Forelimb muscle (tissue), 1 donor: ENCODE measurements around the gene RBM26. TPM values are rescaled to one million over a fixed set of nuclear protein-coding genes. Genes with fewer than 3 reads are reported as not detected.

ENCODE experiments used
- DNase-seq: peaks from one replicate; pipeline ENCODE4 v3.0.0-alpha.2; 2013; ENCODE audit warnings: low read depth
- polyA plus RNA-seq: library from polyadenylated mRNA; unstranded; fragments of 120-200 nt; gene quantifications from one replicate; pipeline ENCODE4 v1.2.1, GENCODE V29; 2013; ENCODE audit not compliant: insufficient read length

RBM26 gene
- polyA plus RNA-seq, 1 donor: 51.9 TPM

- DNase-seq: no peak
These were observed 18.0 kb upstream of the RBM26 start for GRCh38 chr13:79423801-79424642.

- DNase-seq: no peak
These were observed 17.3 kb upstream of the RBM26 start for GRCh38 chr13:79423340-79423739.

- no peak for DNase-seq
These were observed 13.3 kb upstream of the RBM26 start for GRCh38 chr13:79419365-79419764.

- no peak for DNase-seq
These were observed 11.7 kb upstream of the RBM26 start for GRCh38 chr13:79417741-79418140.

GRCh38 chr13:79413521-79413920 is 7.5 kb upstream of the RBM26 start:
- no peak for DNase-seq

GRCh38 chr13:79409828-79410227 is 3.8 kb upstream of the RBM26 start:
- DNase-seq: no peak

- no peak for DNase-seq
These were observed 1.4 kb upstream of the RBM26 start for GRCh38 chr13:79407349-79407979.

- DNase-seq: no peak
These were observed 498 bp upstream of the RBM26 start for GRCh38 chr13:79406597-79406908.

- no peak for DNase-seq
These were observed 589 bp downstream of the RBM26 start for GRCh38 chr13:79405501-79405830.

- DNase-seq: no peak
These were observed 1.1 kb downstream of the RBM26 start for GRCh38 chr13:79404985-79405384.

- DNase-seq: no peak
These were observed 1.7 kb downstream of the RBM26 start for GRCh38 chr13:79404361-79404760.

GRCh38 chr13:79403113-79403512 is 2.9 kb downstream of the RBM26 start:
- no peak for DNase-seq

GRCh38 chr13:79402679-79403078 is 3.4 kb downstream of the RBM26 start:
- no peak for DNase-seq

GRCh38 chr13:79402074-79402635 is 3.9 kb downstream of the RBM26 start:
- DNase-seq: no peak

- no peak for DNase-seq
These were observed 4.6 kb downstream of the RBM26 start for GRCh38 chr13:79401259-79402070.

- DNase-seq: no peak
These were observed 7.1 kb downstream of the RBM26 start for GRCh38 chr13:79398915-79399314.

- no peak for DNase-seq
These were observed 7.9 kb downstream of the RBM26 start for GRCh38 chr13:79398127-79398526.

- no peak for DNase-seq
These were observed 10.2 kb downstream of the RBM26 start for GRCh38 chr13:79395881-79396280.

GRCh38 chr13:79393564-79394249 is 12.3 kb downstream of the RBM26 start:
- DNase-seq: no peak

GRCh38 chr13:79392882-79393563 is 13.0 kb downstream of the RBM26 start:
- no peak for DNase-seq

- DNase-seq: no peak
These were observed 17.0 kb downstream of the RBM26 start for GRCh38 chr13:79389026-79389425.
